Stimulated activated CD4-positive, alpha-beta T cell treated with anti-CD3 and anti-CD28 coated beads, Interleukin-15, amount 100 ng/mL, for 48 hours (primary cell): ENCODE results near the gene DUS2.
A peak's percentile ranks its signal among the peaks of the same experiment; 100 is the strongest.
"Not testable (repeated sequence)": the region's sequence is repeated elsewhere in the genome, so short reads cannot be mapped to it uniquely, and the experiment has no call there.

ENCODE experiments used
- DNase-seq, 2 donors: peaks; one replicate each; pipeline ENCODE4 v3.0.0-alpha.2; 2020; ENCODE audit warnings: low read depth in 2 of 2

DUS2 gene

DNA sequence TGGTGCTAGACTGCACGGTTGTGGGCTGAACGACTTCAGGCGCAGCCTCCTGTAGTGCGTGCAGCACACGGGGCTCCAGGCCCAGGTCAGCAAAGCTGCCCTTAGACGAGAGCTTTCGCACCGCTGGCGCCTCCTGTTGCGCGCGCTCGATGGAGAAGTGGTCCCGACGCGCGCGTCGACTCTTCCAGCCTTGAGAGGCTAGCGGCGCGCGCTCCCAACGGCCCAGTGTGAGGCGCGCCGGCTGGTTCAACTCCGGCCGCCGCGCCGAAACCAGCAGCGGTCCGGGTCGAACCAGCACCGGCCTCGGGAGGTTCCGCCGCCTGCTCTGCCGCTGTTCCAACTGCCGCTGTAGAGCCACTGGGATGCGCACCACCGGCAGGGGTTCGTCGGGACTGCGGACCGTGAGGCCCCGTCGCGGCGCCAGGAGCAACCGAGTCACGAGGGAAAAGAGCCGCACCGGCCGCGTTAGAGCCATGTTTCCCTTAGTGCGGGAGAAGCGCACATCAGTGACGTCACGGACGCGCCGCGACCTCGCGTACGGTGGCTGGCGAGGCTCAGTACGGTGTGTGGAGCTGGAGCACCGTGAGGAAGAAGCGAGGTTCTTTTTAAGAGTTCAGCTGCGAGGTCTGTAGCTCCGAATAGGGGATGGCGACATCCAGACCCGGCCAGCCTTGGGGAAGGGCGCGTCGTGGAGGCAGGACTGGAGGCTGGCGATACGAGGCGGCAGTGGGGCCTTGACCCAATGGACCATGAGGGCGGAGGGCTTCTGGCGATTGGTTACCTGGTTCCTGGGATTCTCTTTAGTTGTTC is at the start of gene DUS2, which contains the start of gene DDX28:
Gene DUS2 (plus strand): TSS at position 557 of the 810 bp plus-strand sequence. CDS start 14,740 bp downstream, outside the sequence.
Gene DDX28 (minus strand): TSS at position 505 of the 810 bp plus-strand sequence. CDS start 30 bp downstream, at position 475.
- peak; percentile 84 to 91 for DNase-seq

DNA sequence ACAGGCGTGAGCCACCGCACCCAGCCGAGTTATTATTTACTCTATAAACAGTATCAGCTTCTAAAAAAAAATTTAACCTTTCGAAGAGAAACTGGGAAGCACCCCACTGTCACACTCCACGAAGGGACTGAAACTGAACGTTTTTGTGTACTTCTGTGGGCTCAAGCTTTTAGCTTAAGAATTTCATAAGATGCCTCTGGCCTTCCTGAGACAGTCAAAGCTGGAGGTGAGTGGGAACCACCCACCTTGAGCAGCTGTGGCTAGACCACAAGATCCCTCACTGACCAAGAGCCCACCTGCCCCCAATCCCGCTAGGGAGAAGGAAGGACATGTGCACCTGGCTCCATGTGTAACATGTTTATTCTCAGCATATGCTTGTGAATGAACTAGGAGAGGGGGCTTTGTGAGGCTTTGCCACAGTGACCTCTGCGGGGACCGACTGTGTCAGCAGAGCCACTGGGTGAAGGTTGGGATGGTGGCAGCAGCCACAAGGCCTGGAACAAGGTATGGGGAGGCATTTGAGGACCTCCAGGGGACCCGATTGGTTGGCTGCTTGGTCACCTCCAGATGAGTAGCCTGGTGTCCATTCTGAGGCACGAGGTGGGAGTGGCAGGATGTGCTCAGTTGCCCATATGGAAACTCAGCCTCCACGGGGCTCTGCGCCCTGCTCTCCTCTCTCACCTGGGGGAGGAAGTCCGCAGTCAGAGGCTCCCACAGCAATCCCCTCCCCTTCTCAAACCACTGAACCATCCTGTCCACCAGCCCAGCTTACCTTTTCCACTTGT is 47.6 kb upstream of the DUS2 start:
- DNase-seq = no peak

DNA sequence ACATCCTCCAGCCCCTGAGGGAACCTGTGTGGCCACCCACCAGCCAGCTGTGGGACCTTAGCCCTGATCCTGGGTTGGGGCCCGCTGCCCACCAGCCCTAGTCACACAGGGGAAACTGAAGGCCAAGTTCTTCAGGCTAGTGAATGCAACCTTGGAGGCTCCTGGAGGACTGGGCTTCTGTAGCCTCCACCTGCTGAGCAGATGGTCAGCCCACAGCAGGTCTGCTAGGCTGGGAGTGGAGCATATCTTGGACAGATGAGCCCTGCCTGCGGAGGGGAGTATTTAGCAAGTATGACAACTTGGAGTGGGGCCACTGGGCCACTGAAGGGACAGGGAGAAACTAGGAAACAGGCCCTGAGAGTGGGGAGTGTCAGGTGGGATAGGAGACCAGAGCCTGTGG is 46.9 kb upstream of the DUS2 start:
- no peak for DNase-seq

DNA sequence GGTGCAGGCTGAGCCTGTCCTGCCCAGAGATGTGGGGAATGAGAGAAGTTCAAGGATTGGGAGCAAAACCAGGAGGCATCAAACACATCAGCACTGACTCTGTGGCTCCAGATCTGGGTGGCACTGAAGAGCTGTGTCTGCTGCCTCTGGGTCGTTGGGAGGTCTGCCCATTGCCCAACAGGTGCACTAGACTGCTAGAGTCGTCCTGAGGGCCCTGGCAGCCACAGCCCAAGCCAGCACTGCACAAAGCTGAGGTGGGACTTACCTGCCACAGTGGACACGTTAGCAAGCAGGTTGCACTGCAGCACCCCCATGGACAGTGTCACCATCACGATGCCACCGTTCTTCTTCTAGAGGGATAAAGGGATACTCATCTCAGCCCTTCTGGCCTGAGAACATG is 46.1 kb upstream of the DUS2 start:
- DNase-seq = no peak

DNA sequence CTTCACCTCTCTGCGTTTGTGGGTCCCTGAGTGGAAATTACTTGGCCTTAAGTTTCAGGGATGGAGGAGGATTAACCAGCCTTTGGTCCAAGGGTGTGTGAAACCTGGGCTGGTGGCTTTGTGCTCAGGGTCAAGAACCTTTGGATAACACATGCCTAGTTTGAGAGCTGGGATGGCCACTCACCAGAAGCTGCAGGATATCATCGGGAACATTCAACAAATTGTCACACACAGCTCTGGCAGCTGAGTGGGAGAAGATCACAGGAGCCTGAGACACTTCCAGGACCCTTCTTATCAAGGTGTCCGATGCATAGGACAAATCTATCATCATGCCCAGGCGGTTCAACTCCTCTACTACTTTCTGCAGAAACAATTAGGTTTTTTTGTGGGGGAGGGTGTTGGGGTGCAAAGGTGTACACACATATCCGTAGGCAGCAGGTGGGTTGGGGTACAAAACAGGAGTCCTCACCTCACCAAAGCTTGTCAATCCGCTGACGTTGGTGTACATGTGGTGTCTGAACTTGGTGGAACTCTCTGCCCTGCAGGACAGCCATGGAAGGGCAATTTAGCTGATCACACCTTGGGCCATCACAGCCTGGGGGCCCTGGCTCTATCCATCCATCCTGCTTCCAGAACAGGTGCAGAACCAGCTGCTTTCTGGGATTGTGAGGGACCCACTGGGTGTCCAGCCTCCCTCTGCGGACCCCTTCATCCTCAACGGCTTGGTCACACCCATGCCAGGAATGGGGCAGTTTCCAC is 45.4 kb upstream of the DUS2 start:
- DNase-seq = no peak

DNA sequence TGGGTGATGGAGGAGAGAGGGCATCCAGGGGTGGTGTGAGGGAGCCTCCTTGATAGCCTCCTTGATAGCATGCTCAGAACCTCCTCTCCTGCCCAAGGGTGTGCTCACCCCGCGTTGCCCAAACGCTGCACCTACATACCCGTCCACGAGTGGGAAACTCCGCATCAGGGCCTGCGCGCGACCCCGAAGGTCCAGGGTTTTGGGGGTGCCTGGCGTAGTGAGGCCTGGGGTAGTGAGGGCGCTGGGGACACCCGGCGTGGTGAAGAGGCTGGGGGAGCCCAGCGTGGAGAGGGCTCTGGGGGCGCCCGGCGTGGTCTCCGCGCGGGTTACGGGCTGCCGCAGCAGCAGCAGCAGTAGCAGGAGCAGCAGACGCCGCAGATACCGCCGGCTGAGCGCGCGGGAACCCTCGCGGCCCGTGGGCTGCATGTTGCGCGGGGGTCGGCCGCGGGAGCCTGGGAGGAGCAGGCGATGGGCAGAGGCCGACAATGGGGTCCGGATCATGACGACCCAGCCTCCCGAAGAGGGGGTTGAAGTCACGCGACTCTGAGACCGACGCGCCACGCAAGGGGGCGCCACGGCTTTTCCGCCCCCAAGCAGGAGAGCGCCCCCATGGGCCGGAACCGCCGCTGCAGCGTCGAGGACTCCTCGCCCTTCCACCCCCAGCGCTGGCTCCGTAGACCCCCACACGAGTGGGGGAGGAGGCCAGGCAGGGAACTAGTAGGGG is 43.0 kb upstream of the DUS2 start, which contains the start of gene DPEP3:
Gene DPEP3 (minus strand): TSS at position 545 of the 724 bp plus-strand sequence. CDS start 119 bp downstream, at position 426.
- no peak for DNase-seq

DNA sequence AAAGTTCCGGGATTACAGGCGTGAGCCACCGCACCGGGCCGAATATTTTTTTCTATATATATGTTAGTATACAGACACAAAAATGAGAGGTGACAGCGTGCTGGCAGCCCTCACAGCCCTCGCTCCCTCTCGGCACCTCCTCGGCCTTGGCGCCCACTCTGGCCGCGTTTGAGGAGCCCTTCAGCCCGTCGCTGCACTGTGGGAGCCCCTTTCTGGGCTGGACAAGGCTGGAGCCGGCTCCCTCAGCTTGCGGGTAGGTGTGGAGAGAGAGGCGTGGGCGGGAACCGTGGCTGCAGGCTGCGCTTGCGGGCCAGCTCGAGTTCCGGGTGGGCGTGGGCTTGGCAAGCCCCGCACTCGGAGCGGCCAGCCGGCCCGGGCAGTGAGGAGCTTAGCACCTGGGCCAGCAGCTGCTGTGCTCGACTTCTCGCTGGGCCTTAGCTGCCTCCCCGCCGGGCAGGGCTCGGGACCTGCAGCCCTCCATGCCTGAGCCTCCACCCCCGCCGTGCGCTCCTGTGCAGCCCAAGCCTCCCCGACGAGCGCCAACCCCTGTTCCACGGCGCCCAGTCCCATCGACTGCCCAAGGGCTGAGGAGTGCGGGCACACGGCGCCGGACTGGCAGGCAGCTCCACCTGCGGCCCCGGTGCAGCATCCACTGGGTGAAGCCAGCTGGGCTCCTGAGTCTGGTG is 40.9 kb upstream of the DUS2 start:
- DNase-seq = no peak

DNA sequence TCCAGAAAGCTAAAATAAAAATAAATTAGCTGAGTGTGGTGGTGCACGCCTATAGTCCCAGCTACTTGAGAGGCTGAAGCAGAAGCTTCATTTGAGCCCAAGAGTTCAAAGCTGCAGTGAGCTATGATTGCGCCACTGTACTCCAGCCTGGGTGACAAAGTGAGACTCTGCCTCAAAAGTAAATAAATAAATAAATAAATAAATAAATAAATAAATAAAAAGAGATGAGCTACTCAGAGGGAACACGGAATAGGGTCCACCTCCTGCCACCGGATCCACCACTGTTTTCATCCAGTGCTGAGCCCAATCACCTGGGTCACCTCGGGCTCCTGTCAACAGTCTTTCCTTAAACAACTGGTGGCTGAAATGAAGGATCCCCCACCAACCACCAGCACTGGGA is 36.1 kb upstream of the DUS2 start:
- no peak for DNase-seq

DNA sequence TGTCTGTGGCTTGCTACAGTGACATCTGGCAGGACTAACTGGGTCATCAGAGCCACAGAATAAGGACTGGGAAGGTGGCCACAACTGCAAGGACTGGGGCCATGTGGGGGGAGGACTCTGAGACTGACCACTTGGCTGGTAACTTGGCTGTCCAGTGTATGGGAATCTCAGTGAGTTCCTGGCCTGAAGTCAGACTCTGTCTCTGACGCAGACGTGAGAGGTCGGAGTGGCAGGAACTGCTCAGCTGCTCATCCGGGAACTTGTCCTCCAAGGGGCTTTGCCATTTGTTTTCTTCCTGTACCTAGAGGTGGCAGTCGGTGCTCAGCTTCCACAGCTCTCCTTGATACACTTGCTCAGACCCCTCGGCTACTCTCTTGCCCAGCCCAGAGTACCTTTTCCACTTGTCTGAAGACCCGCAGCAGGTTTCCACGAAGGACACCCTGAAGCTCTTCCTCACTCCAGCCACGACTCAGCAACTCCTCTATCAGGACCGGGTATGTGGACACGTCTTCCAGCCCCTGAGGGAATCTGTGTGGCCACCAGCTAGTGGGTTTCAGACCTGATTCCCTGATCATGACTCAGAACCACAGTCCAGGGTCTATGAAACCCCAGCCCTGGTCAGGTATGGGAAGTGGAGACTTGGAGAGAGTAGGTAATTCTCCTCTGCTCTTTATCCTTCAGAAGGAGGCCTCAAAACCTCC is 35.5 kb upstream of the DUS2 start:
- no peak for DNase-seq

DNA sequence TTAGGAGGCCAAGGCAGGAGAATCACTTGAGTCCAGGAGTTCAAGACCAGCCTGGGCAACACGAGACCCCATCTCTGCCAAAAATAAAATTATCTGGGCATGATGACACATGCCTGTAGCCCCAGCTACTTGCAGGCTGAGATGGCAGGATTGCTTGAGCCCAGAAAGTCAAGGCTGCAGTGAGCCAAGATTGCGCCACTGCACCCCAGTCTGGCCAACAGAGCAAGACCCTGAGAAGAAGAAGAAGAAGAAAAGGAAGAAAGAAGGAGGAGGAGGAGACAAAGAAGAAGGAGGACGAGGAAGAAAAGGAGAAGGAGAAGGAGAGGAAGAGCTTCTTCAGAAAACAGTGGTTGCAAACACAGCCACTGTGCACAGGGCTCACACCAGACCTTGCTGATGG is 34.4 kb upstream of the DUS2 start:
- no peak for DNase-seq

DNA sequence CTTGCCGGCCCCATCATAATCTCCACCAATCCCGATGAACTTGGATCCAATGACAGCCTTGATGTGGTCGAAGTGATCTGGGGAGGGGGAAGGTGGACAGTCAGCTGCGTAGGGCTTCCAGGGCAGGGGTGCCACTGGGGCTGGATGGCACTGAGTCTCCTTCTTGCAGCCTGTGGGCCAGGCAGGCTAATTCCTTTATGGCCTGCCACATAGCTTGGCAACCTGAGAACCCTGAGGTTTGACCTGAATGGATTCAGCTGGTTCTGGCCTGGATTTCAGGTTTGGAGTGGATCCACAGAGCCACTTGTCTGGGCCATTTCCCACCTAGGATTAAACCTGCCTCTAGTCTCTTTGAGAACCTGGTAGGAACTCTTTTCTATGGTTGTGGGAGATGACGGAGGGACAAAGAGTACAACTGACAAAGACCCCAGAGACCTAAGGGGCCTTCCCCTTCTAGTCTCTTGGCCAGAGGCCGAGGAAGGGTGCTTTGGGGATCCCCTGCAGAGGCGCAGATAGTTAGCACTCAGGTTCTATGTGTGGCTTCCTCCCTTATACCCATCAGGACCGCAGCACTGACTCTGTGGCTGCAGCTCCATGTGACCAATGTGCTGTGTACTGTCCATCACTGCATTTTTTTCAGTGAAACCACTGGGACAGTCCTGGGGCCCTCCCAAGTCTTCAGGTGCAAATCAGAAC is 33.6 kb upstream of the DUS2 start:
- no peak for DNase-seq

DNA sequence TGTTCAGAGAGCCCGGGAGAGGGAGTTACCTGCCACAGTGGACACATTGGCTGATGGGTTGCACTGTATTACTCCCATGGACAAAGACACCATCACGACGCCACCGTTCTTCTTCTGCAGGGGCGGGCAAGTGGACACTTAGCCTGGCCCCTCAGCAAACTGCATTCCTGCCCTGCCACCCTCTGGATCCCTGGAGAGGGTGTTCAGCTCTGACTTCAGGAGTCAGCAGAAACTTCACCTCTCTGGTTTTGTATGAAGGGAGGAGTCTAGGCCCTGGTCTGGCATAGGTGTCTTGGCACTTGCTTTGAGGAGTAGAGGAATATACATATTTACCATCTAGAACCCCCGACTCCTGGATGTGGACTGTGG is 33.1 kb upstream of the DUS2 start:
- DNase-seq = no peak

DNA sequence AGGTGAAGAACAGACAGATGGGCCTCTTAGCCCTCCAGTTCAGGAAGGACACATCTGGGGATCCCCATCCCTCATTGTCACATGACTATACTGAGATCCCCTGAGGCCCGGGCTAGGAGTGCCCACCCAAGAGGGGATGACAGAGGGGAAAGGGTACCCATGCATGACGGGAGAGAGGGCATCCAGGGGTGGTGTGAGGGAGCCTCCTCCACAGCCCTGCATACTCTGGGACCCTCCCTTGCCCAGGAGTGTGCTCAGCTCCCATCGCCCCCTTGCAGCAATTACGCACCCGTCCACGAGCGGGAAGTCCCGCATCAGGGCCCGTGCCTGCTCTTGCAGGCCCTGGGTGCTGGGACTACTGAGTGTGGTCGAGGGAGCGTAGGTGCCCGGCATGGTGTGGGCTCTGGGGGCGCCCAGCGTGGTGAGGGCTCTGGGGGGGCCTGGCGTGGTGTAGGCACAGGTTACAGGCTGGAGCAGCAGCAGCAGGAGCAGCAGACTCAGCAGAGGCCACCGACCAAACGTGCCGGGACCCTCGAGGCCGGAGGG is 30.4 kb upstream of the DUS2 start:
- DNase-seq = no peak

DNA sequence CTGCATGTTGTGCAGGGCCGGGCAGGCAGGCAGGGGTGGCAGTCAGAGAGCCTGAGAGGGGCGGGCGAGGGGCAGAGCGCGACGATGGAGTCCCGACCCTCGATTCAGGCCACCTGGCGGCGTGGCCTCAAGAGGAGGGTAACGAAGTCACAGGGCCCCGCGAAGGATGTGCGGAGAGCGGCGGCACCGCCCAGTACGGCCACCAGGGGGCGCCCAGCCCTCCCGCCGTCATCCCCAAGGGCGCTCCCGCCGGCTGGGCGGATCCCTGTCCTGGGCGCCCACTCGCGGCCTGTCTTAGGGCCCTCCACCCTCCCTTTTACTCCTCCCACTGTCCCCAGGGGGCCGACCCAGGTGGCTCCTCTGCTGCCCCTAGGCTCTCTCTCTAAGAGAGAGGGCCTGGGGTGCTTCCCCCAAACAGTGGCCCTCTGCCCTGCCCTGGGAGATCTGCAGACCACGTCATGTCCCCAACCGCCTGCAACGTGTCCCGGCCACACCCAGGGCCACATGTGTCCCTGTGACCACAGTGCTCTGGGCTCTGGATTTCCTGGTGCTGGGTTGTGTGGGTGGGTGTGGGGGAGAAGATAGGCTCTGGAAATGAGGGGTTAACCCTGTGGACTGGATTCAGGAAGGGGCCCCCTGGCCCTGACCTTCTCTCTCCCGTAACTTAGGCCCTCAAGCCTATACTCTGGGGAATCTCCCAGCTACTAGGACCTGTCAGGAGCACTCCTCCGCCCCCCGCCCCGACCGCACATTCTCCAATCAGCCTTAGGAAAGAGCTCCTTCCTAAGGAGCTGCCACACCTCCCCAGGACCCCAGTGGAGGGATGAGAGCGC is 29.7 kb upstream of the DUS2 start:
- DNase-seq = peak; percentile 70 to 83

DNA sequence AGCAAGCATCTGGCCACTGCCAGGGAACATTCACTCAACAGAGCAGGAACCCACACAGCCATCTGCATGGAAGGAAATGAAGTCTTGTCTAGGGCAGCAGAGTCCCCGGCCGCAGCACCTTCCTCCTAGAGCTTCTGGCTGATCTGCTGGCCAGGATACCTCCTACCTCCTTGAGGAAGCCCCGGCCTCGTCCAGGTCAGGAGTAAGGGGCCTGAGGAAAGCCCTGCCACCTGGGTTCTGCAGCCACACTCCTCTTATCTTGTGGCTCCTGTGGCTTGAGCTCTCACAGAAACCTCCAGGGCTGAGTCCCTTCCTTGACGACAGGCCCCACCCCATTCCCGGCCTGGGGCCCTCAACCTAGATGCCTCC is 29.1 kb upstream of the DUS2 start:
- DNase-seq = not testable (repeated sequence)

DNA sequence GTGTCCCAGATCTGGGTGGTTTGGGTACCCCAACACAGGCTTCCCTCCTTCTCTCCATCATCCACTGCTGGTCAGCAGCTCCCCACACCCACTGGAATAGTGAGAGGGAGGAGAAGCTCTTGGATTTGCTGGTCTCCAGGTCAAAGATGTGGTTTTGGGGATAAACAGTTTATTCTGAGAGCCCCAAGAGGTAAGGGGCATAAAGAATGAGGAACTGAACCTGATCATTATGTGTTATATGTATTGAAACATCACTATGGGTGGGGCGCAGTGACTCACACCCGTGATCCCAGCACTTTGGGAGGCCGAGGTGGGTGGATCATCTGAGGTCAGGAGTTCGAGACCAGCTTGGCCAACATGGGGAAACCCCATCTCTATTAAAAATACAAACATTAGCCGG is 27.7 kb upstream of the DUS2 start:
- no peak for DNase-seq

DNA sequence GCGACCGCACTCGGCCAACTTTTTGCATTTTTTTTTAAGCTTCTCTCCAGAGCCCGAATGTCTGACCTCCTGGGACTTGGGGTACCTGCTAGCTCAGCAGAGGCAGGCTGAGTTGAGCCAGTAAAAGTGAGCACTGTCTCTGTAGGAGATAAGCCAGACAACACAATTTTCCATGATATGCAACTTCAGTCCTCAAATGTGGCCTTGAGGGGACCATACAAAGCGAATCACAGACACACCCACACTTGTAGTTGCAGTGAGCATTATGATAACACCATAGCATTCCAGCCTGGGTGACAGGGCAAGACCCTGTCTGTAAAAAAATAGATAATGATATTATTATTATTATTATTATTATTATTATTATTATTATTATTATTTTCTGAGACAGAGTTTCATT is 26.4 kb upstream of the DUS2 start:
- no peak for DNase-seq

DNA sequence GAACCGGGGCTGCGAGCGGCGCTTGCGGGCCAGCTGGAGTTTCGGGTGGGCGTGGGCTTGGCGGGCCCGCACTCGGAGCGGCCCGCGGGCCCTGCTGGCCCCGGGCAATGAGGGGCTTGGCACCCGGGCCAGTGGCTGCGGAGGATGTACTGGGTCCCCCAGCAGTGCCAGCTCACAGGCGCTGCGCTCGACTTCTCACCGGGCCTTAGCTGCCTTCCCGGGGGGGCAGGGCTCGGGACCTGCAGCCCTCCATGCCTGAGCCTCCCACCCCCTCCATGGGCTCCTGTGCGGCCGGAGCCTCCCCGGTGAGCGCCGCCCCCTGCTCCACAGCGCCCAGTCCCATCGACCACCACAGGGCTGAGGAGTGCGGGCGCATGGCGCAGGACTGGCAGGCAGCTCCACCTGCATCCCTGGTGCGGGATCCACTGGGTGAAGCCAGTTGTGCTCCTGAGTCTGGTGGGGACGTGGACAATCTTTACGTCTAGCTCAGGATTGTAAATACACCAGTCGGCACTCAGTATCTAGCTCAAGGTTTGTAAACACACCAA is 24.8 kb upstream of the DUS2 start:
- not testable (repeated sequence) for DNase-seq
